HEK293 (cell line): ENCODE measurements around the gene TKT.

Experiments
- CTCF ChIA-PET: fragments of 350-600 bp; formaldehyde crosslinking; extraction: SDS; loops from one replicate; lab custom pipeline; 2021; ENCODE audit warnings: antibody characterized with exemption; lab: Yijun Ruan, JAX
- POLR2A ChIA-PET: fragments of 300-600 bp; formaldehyde crosslinking; extraction: SDS; loops from one replicate; lab custom pipeline; 2020; ENCODE audit warnings: antibody characterized with exemption, inconsistent platforms; lab: Yijun Ruan, JAX
- H3K27ac ChIP-seq: fragments of 200-500 bp; sonication (Bioruptor generic); 2 replicates; pipeline ENCODE4 v1.5.1; 2014; ENCODE audit warnings: low read depth, low read length, control low read depth, inconsistent platforms; ENCODE audit errors: extremely low read depth
- H3K36me3 ChIP-seq, 2 experiments: fragments of 200-500 bp in 1 of 2; sonication (Bioruptor generic) in 1 of 2; 1 replicate in 1 of 2; 2 replicates in 1 of 2; pipeline ENCODE4 v1.5.1; 2014 to 2017; ENCODE audit warnings: inconsistent platforms in 2 of 2, low read length in 2 of 2; ENCODE audit not compliant: control insufficient read depth in 2 of 2, insufficient read depth in 1 of 2
- H3K4me1 ChIP-seq: fragments of 200-500 bp; sonication (Bioruptor generic); 2 replicates; pipeline ENCODE4 v1.5.1; 2014; ENCODE audit warnings: mild to moderate bottlenecking, low read length, inconsistent platforms; ENCODE audit not compliant: control insufficient read depth, insufficient read depth
- H3K4me3 ChIP-seq: 2 replicates; pipeline ENCODE4 v1.5.1; 2011; ENCODE audit warnings: low read depth, mild to moderate bottlenecking, control low read depth, low read length, moderate library complexity
- H3K9me3 ChIP-seq: fragments of 200-500 bp; sonication (Bioruptor generic); 2 replicates; pipeline ENCODE4 v1.5.1; 2014; ENCODE audit warnings: low read depth, low read length, inconsistent platforms; ENCODE audit not compliant: control insufficient read depth, insufficient read depth
- EGR2 ChIP-seq: fragments of 450-650 bp; formaldehyde crosslinking; IDR thresholded peaks from 2 replicates; pipeline ENCODE4 v1.5.1; 2016; ENCODE audit warnings: low read depth, missing biosample characterization, missing genetic modification characterization
- FEZF1 ChIP-seq: fragments of 450-650 bp; formaldehyde crosslinking; IDR thresholded peaks from 2 replicates; pipeline ENCODE4 v1.5.1; 2016; ENCODE audit warnings: missing biosample characterization, missing genetic modification characterization
- MYNN ChIP-seq: fragments of 450-650 bp; formaldehyde crosslinking; IDR thresholded peaks from 2 replicates; pipeline ENCODE4 v1.5.1; 2016; ENCODE audit warnings: missing biosample characterization, missing genetic modification characterization, borderline replicate concordance
- OVOL3 ChIP-seq: fragments of 450-650 bp; formaldehyde crosslinking; IDR thresholded peaks from 2 replicates; pipeline ENCODE4 v1.5.1; 2016; ENCODE audit warnings: missing biosample characterization, missing genetic modification characterization
- ZBTB1 ChIP-seq: fragments of 450-650 bp; formaldehyde crosslinking; IDR thresholded peaks from 2 replicates; pipeline ENCODE4 v1.5.1; 2016; ENCODE audit warnings: missing biosample characterization, missing genetic modification characterization
- ZBTB7A ChIP-seq: fragments of 450-650 bp; formaldehyde crosslinking; IDR thresholded peaks from 2 replicates; pipeline ENCODE4 v1.5.1; 2016; ENCODE audit warnings: low read depth, missing biosample characterization, missing genetic modification characterization
- ZNF138 ChIP-seq: fragments of 450-650 bp; formaldehyde crosslinking; IDR thresholded peaks from 2 replicates; pipeline ENCODE4 v1.5.1; 2016; ENCODE audit warnings: missing biosample characterization, missing genetic modification characterization, borderline replicate concordance
- ZNF274 ChIP-seq, 2 experiments: fragments of 200-500 bp in 1 of 2; fragments of 450-650 bp in 1 of 2; sonication (Bioruptor generic) in 1 of 2; formaldehyde crosslinking in 1 of 2; IDR thresholded peaks; 2 replicates each; pipeline versions ENCODE4 v1.5.1 to v1.6.1; 2014 to 2016; ENCODE audit warnings: borderline replicate concordance in 1 of 2, inconsistent platforms in 1 of 2, low read length in 1 of 2, missing biosample characterization in 1 of 2, missing genetic modification characterization in 1 of 2
- ZNF280D ChIP-seq: fragments of 450-650 bp; formaldehyde crosslinking; IDR thresholded peaks from 2 replicates; pipeline ENCODE4 v1.5.1; 2016; ENCODE audit warnings: missing biosample characterization, missing genetic modification characterization
- ZNF335 ChIP-seq: fragments of 450-650 bp; formaldehyde crosslinking; conservative IDR thresholded peaks from 2 replicates; pipeline ENCODE4 v1.5.1; 2016; ENCODE audit warnings: missing biosample characterization, missing genetic modification characterization
- ZNF473 ChIP-seq: fragments of 450-650 bp; formaldehyde crosslinking; IDR thresholded peaks from 2 replicates; pipeline ENCODE4 v1.5.1; 2017; ENCODE audit warnings: missing biosample characterization, missing genetic modification characterization
- ZNF600 ChIP-seq: fragments of 450-650 bp; formaldehyde crosslinking; IDR thresholded peaks from 2 replicates; pipeline ENCODE4 v1.5.1; 2016; ENCODE audit warnings: missing biosample characterization, missing genetic modification characterization
- ZNF830 ChIP-seq: fragments of 450-650 bp; IDR thresholded peaks from 2 replicates; pipeline ENCODE4 v1.5.0; 2018; ENCODE audit warnings: missing biosample characterization, missing genetic modification characterization, low read depth, mild to moderate bottlenecking, moderate library complexity
- ZXDB ChIP-seq: fragments of 450-650 bp; formaldehyde crosslinking; IDR thresholded peaks from 2 replicates; pipeline ENCODE4 v1.5.1; 2016; ENCODE audit warnings: missing biosample characterization, missing genetic modification characterization
- TF ChIP-seq, protein P1 (sequence below): fragments of 450-650 bp; formaldehyde crosslinking; IDR thresholded peaks from 2 replicates; pipeline ENCODE4 v1.5.1; 2017; ENCODE audit warnings: missing biosample characterization, missing genetic modification characterization
- TF ChIP-seq, protein P2 (sequence below): fragments of 450-650 bp; formaldehyde crosslinking; IDR thresholded peaks from 2 replicates; pipeline ENCODE4 v1.5.1; 2016; ENCODE audit warnings: missing biosample characterization, missing genetic modification characterization
- TF ChIP-seq, protein P3 (sequence below): fragments of 450-650 bp; formaldehyde crosslinking; IDR thresholded peaks from 2 replicates; pipeline ENCODE4 v1.5.1; 2016; ENCODE audit warnings: missing biosample characterization, missing genetic modification characterization, borderline replicate concordance

The TKT gene

GRCh38 chr3:53259427-53260259 is 3.8 kb upstream of the TKT start:
- POLR2A ChIA-PET, result interaction anchor here (0.6 to 1.0 kb wide), 2 partner anchors 11 to 57 kb away, joined by 3 to 10 read pairs; no protein-coding TSS in a partner anchor
- H3K27ac ChIP-seq, result no peak overlapping the region
- H3K36me3 ChIP-seq, result no peaks in the 10 kb centered on the region
- CTCF ChIA-PET, result no interaction called here
- no peaks in the 10 kb centered on the region for H3K4me1 ChIP-seq
- no peaks in the 10 kb centered on the region for H3K9me3 ChIP-seq
- TF ChIP-seq ZNF830 (tag by site-specific recombination) (no peak), ZNF335 (tag by site-specific recombination) (peak; percentile 52), ZBTB1 (no peak), ZNF473 (tag by site-specific recombination) (no peak), ZNF274 (IDR thresholded peaks at IDR 0.05; ENCODE audit: low read length) (no peak), ZNF274 (tag by site-specific recombination; IDR thresholded peaks at IDR 0.05; ENCODE audit: borderline replicate concordance) (no peak), ZBTB7A (tag by site-specific recombination) (no peak), MYNN (no peak), ZXDB (tag by site-specific recombination) (no peak), FEZF1 (tag by site-specific recombination) (no peak), ZNF138 (tag by site-specific recombination) (no peak), EGR2 (tag by site-specific recombination) (no peak), ZNF280D (tag by site-specific recombination) (no peak), ZNF600 (tag by site-specific recombination) (no peak), OVOL3 (tag by site-specific recombination) (no peak)
- TF ChIP-seq, protein P1, sequence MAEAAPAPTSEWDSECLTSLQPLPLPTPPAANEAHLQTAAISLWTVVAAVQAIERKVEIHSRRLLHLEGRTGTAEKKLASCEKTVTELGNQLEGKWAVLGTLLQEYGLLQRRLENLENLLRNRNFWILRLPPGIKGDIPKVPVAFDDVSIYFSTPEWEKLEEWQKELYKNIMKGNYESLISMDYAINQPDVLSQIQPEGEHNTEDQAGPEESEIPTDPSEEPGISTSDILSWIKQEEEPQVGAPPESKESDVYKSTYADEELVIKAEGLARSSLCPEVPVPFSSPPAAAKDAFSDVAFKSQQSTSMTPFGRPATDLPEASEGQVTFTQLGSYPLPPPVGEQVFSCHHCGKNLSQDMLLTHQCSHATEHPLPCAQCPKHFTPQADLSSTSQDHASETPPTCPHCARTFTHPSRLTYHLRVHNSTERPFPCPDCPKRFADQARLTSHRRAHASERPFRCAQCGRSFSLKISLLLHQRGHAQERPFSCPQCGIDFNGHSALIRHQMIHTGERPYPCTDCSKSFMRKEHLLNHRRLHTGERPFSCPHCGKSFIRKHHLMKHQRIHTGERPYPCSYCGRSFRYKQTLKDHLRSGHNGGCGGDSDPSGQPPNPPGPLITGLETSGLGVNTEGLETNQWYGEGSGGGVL (tag by site-specific recombination), result peak; percentile 29; the same call in 1 of the 2 replicates
- TF ChIP-seq, protein P2, sequence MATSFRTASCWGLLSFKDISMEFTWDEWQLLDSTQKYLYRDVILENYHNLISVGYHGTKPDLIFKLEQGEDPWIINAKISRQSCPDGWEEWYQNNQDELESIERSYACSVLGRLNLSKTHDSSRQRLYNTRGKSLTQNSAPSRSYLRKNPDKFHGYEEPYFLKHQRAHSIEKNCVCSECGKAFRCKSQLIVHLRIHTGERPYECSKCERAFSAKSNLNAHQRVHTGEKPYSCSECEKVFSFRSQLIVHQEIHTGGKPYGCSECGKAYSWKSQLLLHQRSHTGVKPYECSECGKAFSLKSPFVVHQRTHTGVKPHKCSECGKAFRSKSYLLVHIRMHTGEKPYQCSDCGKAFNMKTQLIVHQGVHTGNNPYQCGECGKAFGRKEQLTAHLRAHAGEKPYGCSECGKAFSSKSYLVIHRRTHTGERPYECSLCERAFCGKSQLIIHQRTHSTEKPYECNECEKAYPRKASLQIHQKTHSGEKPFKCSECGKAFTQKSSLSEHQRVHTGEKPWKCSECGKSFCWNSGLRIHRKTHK (tag by site-specific recombination), result no peak
- TF ChIP-seq, protein P3, sequence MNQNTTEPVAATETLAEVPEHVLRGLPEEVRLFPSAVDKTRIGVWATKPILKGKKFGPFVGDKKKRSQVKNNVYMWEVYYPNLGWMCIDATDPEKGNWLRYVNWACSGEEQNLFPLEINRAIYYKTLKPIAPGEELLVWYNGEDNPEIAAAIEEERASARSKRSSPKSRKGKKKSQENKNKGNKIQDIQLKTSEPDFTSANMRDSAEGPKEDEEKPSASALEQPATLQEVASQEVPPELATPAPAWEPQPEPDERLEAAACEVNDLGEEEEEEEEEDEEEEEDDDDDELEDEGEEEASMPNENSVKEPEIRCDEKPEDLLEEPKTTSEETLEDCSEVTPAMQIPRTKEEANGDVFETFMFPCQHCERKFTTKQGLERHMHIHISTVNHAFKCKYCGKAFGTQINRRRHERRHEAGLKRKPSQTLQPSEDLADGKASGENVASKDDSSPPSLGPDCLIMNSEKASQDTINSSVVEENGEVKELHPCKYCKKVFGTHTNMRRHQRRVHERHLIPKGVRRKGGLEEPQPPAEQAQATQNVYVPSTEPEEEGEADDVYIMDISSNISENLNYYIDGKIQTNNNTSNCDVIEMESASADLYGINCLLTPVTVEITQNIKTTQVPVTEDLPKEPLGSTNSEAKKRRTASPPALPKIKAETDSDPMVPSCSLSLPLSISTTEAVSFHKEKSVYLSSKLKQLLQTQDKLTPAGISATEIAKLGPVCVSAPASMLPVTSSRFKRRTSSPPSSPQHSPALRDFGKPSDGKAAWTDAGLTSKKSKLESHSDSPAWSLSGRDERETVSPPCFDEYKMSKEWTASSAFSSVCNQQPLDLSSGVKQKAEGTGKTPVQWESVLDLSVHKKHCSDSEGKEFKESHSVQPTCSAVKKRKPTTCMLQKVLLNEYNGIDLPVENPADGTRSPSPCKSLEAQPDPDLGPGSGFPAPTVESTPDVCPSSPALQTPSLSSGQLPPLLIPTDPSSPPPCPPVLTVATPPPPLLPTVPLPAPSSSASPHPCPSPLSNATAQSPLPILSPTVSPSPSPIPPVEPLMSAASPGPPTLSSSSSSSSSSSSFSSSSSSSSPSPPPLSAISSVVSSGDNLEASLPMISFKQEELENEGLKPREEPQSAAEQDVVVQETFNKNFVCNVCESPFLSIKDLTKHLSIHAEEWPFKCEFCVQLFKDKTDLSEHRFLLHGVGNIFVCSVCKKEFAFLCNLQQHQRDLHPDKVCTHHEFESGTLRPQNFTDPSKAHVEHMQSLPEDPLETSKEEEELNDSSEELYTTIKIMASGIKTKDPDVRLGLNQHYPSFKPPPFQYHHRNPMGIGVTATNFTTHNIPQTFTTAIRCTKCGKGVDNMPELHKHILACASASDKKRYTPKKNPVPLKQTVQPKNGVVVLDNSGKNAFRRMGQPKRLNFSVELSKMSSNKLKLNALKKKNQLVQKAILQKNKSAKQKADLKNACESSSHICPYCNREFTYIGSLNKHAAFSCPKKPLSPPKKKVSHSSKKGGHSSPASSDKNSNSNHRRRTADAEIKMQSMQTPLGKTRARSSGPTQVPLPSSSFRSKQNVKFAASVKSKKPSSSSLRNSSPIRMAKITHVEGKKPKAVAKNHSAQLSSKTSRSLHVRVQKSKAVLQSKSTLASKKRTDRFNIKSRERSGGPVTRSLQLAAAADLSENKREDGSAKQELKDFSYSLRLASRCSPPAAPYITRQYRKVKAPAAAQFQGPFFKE, result no peak
- H3K4me3 ChIP-seq, result no peak overlapping the region
